SU-DHL-6 (cell line): ENCODE results near the gene FBXL15.

Source experiments
- H2AFZ ChIP-seq: fragments of 200-600 bp; sonication (generic); 2 replicates; pipeline ENCODE4 v1.6.1; 2014; ENCODE audit warnings: low read depth, mild to moderate bottlenecking, moderate library complexity, mixed read lengths, antibody characterized with exemption, low read length; ENCODE audit not compliant: severe bottlenecking
- H3F3A ChIP-seq: fragments of 200-600 bp; shearing (Covaris generic); 2 replicates; pipeline ENCODE4 v1.6.0; 2016; ENCODE audit warnings: antibody characterized with exemption, mild to moderate bottlenecking; ENCODE audit not compliant: insufficient read depth
- H3K27ac ChIP-seq: fragments of 200-600 bp; sonication (generic); 2 replicates; pipeline ENCODE4 v1.5.1; 2016; ENCODE audit warnings: low read depth, mild to moderate bottlenecking, low read length, moderate library complexity, mixed read lengths
- H3K27me3 ChIP-seq: fragments of 200-600 bp; sonication (generic), shearing (Covaris generic); 2 replicates; pipeline ENCODE4 v1.6.0; 2014; ENCODE audit warnings: mild to moderate bottlenecking, low read length
- H3K36me3 ChIP-seq: fragments of 200-600 bp; sonication (generic); 2 replicates; pipeline ENCODE4 v1.6.1; 2014; ENCODE audit warnings: mild to moderate bottlenecking, low read length, mixed read lengths
- H3K4me2 ChIP-seq: fragments of 300-600, 200-600 bp; shearing (Covaris generic), sonication (generic); 2 replicates; pipeline ENCODE4 v1.6.0; 2014; ENCODE audit warnings: low read length, low read depth, mild to moderate bottlenecking; ENCODE audit not compliant: poor library complexity, severe bottlenecking
- H3K4me3 ChIP-seq: fragments of 200-600 bp; sonication (generic); 2 replicates; pipeline ENCODE4 v1.5.1; 2014; ENCODE audit warnings: antibody characterized with exemption, low read length, mild to moderate bottlenecking, mixed read lengths; ENCODE audit not compliant: insufficient read depth, poor library complexity, severe bottlenecking
- H3K79me2 ChIP-seq: fragments of 200-600 bp; sonication (generic); 2 replicates; pipeline ENCODE4 v1.6.1; 2014; ENCODE audit warnings: mild to moderate bottlenecking, low read length, moderate library complexity; ENCODE audit not compliant: insufficient read depth
- H3K9ac ChIP-seq: fragments of 200-600 bp; sonication (generic); 2 replicates; pipeline ENCODE4 v1.7.0; 2014; ENCODE audit warnings: mild to moderate bottlenecking, low read length
- H3K9me2 ChIP-seq: fragments of 200-600 bp; sonication (generic); replicated peaks from 2 replicates; pipeline ENCODE4 v1.6.1; 2014; ENCODE audit warnings: low read length; ENCODE audit not compliant: insufficient read depth
- H3K9me3 ChIP-seq: fragments of 200-600 bp; sonication (generic); 2 replicates; pipeline ENCODE4 v1.6.1; 2014; ENCODE audit warnings: low read length, mixed read lengths; ENCODE audit not compliant: insufficient read depth
- H4K20me1 ChIP-seq: fragments of 200-600 bp; sonication (generic); 2 replicates; pipeline ENCODE4 v1.6.1; 2014; ENCODE audit warnings: low read depth, mild to moderate bottlenecking, antibody characterized with exemption, low read length, moderate library complexity, mixed read lengths
- CTCF ChIP-seq: fragments of 200-600 bp; sonication (generic); IDR thresholded peaks from one replicate; pipeline ENCODE4 v1.5.1; 2017; ENCODE audit warnings: antibody characterized with exemption, mild to moderate bottlenecking, low read length, moderate library complexity; ENCODE audit not compliant: insufficient read depth, poor library complexity, severe bottlenecking
- EZH2phosphoT487 ChIP-seq: fragments of 200-600 bp; sonication (generic), shearing (Covaris generic); conservative IDR thresholded peaks from 2 replicates; pipeline ENCODE4 v1.6.1; 2018; ENCODE audit warnings: mild to moderate bottlenecking, antibody characterized with exemption, low read length, moderate library complexity, mixed read lengths

FBXL15 gene

GRCh38 chr10:102455893-102456471, 35.3 kb downstream of the FBXL15 start:
- Histone ChIP-seq H2AFZ (no peak overlapping the region), H3K27ac (no peak overlapping the region), H4K20me1 (no peaks in the 10 kb centered on the region), H3K9me3 (no peaks in the 10 kb centered on the region), H3K27me3 (no peaks in the 10 kb centered on the region), H3K4me3 (no peak overlapping the region), H3K9me2 (no peaks in the 10 kb centered on the region), H3K4me2 (no peak overlapping the region), H3F3A (peaks cover 9% of the 10 kb centered on the region), H3K79me2 (peaks cover 23% of the 10 kb centered on the region), H3K9ac (no peak overlapping the region), H3K36me3 (no peaks in the 10 kb centered on the region; the same call in 1 of the 2 replicates)
- TF ChIP-seq CTCF, result no peak
- TF ChIP-seq EZH2phosphoT487, result no peak

GRCh38 chr10:102457591-102458150, 37.0 kb downstream of the FBXL15 start:
- H2AFZ ChIP-seq, result no peak overlapping the region
- TF ChIP-seq CTCF (no peak), EZH2phosphoT487 (no peak)

GRCh38 chr10:102458656-102459055, 38.0 kb downstream of the FBXL15 start:
- TF ChIP-seq EZH2phosphoT487 (no peak), CTCF (no peak)
- Histone ChIP-seq H3K27me3 (no peaks in the 10 kb centered on the region), H3K36me3 (no peaks in the 10 kb centered on the region; the same call in 1 of the 2 replicates), H3K9ac (no peak overlapping the region), H3K4me2 (no peak overlapping the region), H3F3A (peaks cover 7% of the 10 kb centered on the region), H3K9me3 (no peaks in the 10 kb centered on the region), H3K4me3 (no peak overlapping the region), H3K9me2 (no peaks in the 10 kb centered on the region), H4K20me1 (no peaks in the 10 kb centered on the region), H3K27ac (no peak overlapping the region), H3K79me2 (peaks cover 18% of the 10 kb centered on the region), H2AFZ (no peak overlapping the region)

More at GRCh38 chr10:102457591-102458150, 37.0 kb downstream of the FBXL15 start:
- no peak overlapping the region for H3K9ac ChIP-seq
- no peak overlapping the region for H3K27ac ChIP-seq
- no peak overlapping the region for H3K4me3 ChIP-seq
- peaks cover 12% of the 10 kb centered on the region for H3F3A ChIP-seq
- no peak overlapping the region for H3K4me2 ChIP-seq
- no peaks in the 10 kb centered on the region for H3K9me3 ChIP-seq
- no peaks in the 10 kb centered on the region; the same call in 1 of the 2 replicates for H3K36me3 ChIP-seq
- H3K79me2 ChIP-seq, result peaks cover 19% of the 10 kb centered on the region
- H3K27me3 ChIP-seq, result no peaks in the 10 kb centered on the region
- H3K9me2 ChIP-seq, result no peaks in the 10 kb centered on the region
- no peaks in the 10 kb centered on the region for H4K20me1 ChIP-seq
